Testis (tissue), 3 donors: ENCODE measurements around the gene EYA2. TPM values are rescaled to one million over a fixed set of nuclear protein-coding genes. Genes with fewer than 3 reads are reported as not detected.

Experiments
- DNase-seq: peaks from one replicate; pipeline ENCODE4 v3.0.0-alpha.2; 2019
- H3K27ac ChIP-seq, 2 donors: fragments of 200-600 bp; sonication (generic); one replicate each; pipeline ENCODE4 v1.5.1; 2019
- H3K27me3 ChIP-seq: fragments of 200-600 bp; sonication (generic); one replicate; pipeline ENCODE4 v1.5.1; 2019
- H3K36me3 ChIP-seq: fragments of 200-600 bp; sonication (generic); one replicate; pipeline ENCODE4 v1.5.1; 2017; ENCODE audit warnings: low read depth; ENCODE audit errors: missing control alignments
- H3K4me1 ChIP-seq: fragments of 200-600 bp; sonication (generic); one replicate; pipeline ENCODE4 v1.5.1; 2019
- H3K4me3 ChIP-seq, 2 donors: fragments of 200-600 bp; sonication (generic); one replicate each; pipeline ENCODE4 v1.5.1; 2017 to 2019
- H3K9me3 ChIP-seq: fragments of 200-600 bp; sonication (generic); one replicate; pipeline ENCODE4 v1.5.1; 2017
- POLR2A ChIP-seq: fragments of 450-650 bp; IDR thresholded peaks from one replicate; pipeline ENCODE4 v1.6.1; 2017; ENCODE audit warnings: antibody characterized with exemption, mild to moderate bottlenecking, moderate library complexity
- WGBS, 2 donors: methylation state at CpG; one replicate each; pipeline ENCODE4 v1.1.5; 2018; 5-methylcytosine and 5-hydroxymethylcytosine counted together
- intact Hi-C: fragments of 100-400 bp; cut with DNase I; formaldehyde crosslinking; loops from one replicate; pipeline ENCODE4 v1.15.1; 2023; ENCODE audit warnings: low total_unique reads
- polyA plus RNA-seq: library from polyadenylated mRNA; stranded (reverse); fragments of 350-450 nt; fragmentation: Illumina TruSeq; extraction: RNeasy Lipid Tissue Mini Kit (QIAGEN cat#74804); gene quantifications from one replicate; pipeline ENCODE4 v1.2.3, GENCODE V29; 2014; ENCODE audit warnings: low read depth, low replicate concordance; ENCODE audit not compliant: insufficient read depth
- total RNA-seq, 2 donors: library from RNA; depleted of rRNA; stranded (reverse); fragments of >200 nt; gene quantifications; one replicate each; pipeline ENCODE4 v1.2.3, GENCODE V29; 2016
- TF ChIP-seq, protein P1 (sequence below), 3 experiments: fragments of 450-650 bp in 2 of 3; fragments of 200-600 bp in 1 of 3; sonication (generic) in 1 of 3; IDR thresholded peaks; one replicate each; pipeline ENCODE4 v1.5.1; 2016 to 2019; ENCODE audit warnings: antibody characterized with exemption in 3 of 3, mild to moderate bottlenecking in 2 of 3, moderate library complexity in 1 of 3

EYA2 gene
- total and polyA plus RNA-seq, 3 donors from 2014 or later: 14.6 to 17.2 (median 16.2) TPM

DNA sequence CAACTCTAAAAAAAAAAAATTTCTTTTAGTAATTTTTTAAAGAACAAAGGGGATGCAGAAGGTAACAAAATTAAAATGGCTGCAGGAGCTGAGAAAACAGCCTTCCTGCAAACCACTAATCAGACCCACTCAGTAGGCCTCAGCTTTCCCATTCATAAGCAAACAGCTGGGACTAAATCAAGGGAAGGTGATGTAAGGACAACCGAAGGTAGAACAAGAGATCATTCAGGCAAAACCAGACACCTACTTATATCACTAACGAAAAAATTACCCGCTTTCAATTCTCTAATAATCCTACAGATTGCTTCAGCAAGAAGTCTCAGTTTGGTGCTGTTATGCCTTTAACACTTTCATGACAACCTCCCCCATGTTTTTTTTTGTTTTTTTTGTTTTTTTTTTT, 337.9 kb downstream of the EYA2 start:
- Histone ChIP-seq H3K27me3 (no peaks in the 10 kb centered on the region), H3K4me3 (no peak overlapping the region), H3K36me3 (no peaks in the 10 kb centered on the region), H3K4me1 (no peaks in the 10 kb centered on the region), H3K27ac (no peak overlapping the region), H3K9me3 (no peaks in the 10 kb centered on the region)
- TF ChIP-seq, protein P1, sequence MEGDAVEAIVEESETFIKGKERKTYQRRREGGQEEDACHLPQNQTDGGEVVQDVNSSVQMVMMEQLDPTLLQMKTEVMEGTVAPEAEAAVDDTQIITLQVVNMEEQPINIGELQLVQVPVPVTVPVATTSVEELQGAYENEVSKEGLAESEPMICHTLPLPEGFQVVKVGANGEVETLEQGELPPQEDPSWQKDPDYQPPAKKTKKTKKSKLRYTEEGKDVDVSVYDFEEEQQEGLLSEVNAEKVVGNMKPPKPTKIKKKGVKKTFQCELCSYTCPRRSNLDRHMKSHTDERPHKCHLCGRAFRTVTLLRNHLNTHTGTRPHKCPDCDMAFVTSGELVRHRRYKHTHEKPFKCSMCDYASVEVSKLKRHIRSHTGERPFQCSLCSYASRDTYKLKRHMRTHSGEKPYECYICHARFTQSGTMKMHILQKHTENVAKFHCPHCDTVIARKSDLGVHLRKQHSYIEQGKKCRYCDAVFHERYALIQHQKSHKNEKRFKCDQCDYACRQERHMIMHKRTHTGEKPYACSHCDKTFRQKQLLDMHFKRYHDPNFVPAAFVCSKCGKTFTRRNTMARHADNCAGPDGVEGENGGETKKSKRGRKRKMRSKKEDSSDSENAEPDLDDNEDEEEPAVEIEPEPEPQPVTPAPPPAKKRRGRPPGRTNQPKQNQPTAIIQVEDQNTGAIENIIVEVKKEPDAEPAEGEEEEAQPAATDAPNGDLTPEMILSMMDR (IDR thresholded peaks at IDR 0.05): no peak
- no peak for TF ChIP-seq POLR2A
- 81 to 89% methylated on average over 3 of the region's 3 CpGs for WGBS, 2 donors
- no peak for DNase-seq
- intact Hi-C loops: no loop called here

DNA sequence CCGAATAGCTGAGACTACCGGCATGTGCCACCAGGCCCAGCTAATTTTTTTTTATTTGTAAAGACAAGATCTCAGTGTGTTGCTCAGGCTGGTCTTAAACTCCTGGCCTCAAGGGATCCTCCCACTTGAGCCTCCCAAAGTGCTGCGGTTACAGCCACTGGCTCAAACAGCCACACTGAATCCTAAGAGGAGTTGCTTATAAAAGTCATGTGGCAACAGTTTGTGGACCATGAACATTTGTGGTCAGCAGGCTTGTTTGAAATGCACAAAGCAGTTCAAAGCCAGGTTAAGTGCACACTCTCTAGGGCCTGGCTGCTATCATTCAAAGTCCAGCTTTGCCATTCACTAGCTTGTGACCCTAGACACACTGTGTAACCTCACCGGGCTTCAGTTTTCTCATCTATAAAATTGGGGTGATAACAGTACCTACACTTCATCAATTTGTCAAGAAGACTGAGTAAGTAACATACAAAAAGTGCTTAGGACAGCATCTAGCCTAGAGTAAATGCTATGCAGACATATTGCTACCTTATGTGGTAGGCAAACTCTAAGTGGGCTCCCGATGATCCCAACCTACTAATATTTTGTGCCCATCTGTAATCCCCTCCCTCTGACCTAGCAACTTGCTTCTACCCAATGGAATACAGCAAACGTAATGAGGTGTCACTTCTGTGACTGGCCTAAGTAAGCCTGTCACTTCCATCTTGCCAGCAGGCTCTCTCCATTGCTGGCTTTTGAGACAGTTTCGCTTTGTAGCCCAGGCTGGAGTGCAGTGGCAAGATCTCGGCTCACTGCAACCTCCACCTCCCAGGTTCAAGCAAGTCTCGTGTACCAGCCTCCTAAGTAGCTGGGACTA, 338.9 kb downstream of the EYA2 start:
- WGBS, 2 donors: 91 to 94% methylated on average over 9 of the region's 9 CpGs
- no peaks in the 10 kb centered on the region for H3K36me3 ChIP-seq
- no peak overlapping the region for H3K4me3 ChIP-seq
- H3K9me3 ChIP-seq: no peaks in the 10 kb centered on the region
- intact Hi-C loops: no loop called here
- DNase-seq: no peak
- no peaks in the 10 kb centered on the region for H3K27me3 ChIP-seq
- no peak overlapping the region for H3K27ac ChIP-seq
- TF ChIP-seq, protein P1 (IDR thresholded peaks at IDR 0.05): no peak
- no peak for TF ChIP-seq POLR2A
- H3K4me1 ChIP-seq: peaks cover 6% of the 10 kb centered on the region

DNA sequence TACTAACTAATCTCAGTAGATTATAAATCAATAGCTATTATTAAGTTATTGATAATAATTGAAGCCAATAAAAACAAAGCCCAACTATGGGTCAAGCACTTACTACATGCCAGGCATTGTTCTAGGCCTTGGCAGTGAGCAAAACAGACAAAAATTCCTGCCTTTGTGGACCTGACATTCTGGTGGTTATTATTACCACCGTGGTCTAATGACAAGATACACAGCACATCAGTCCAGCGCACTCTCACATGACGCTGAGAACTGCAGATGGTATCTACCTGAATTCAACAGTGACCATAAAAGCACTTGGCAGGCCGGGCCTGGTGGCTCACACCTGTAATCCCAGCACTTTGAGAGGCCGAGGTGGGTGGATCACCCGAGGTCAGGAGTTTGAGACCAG, 340.5 kb downstream of the EYA2 start:
- Histone ChIP-seq H3K27ac (no peak overlapping the region), H3K9me3 (no peaks in the 10 kb centered on the region), H3K4me1 (peaks cover 6% of the 10 kb centered on the region), H3K4me3 (no peak overlapping the region), H3K27me3 (no peaks in the 10 kb centered on the region), H3K36me3 (no peaks in the 10 kb centered on the region)
- no peak for DNase-seq
- TF ChIP-seq, protein P1 (IDR thresholded peaks at IDR 0.05): no peak
- TF ChIP-seq POLR2A: no peak
- intact Hi-C loops: no loop called here
- WGBS, 2 donors: 93 to 96% methylated on average over 4 to 6 of the region's 6 CpGs

DNA sequence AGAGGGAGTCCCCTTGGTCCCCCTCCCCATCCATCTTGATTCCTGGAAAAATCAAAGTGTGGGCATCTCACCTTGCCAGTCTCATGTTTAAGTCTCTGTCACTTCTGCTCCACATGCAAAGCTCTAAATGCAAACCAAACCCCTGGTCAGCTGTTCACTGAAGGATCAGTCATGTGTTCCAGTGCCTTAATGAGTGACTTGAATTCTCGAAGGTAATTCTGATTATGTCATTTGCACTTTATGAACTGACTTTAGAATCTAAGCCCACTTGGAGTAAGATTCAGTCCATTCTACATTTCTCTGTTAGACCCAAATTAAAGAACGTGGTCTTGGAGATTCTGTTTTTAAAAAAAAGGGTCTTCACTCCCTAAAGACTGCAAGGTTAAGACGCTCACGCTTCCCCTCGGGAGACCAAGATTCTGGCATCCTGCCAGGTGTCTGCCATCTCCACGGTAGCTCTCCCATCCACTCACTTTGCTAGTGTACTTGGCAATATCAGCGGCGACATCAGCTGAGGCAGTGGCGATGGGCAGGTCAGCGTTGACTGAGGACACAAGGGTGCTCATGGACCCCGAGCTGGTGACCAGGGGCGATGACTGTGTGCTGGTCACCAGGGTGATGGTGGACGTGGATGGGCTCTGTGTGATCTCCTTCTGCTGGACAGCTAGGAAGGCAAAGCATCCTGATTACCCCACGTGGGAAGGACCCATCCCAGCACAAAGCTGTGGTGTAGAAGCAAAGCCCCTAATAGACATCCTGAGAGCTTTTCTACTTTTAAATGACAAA, 341.4 kb downstream of the EYA2 start:
- no peak for TF ChIP-seq POLR2A

DNA sequence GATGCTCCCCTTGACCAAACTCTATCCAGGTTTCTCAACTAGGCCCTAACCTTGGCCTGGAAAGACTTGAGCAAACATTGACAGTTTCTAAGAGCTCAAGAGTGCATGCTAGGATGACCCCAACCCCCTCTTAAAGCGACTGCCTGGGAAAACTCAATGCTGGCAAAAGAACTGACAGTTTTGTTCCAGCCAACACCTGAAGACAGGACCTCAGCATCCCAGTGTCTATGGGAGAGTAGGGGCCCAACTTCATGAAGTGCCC, 341.9 kb downstream of the EYA2 start:
- intact Hi-C loops: no loop called here
- H3K4me1 ChIP-seq: peaks cover 6% of the 10 kb centered on the region
- H3K4me3 ChIP-seq: no peak overlapping the region
- H3K9me3 ChIP-seq: no peaks in the 10 kb centered on the region
- H3K27ac ChIP-seq: no peak overlapping the region
- TF ChIP-seq POLR2A: no peak
- TF ChIP-seq, protein P1 (IDR thresholded peaks at IDR 0.05): no peak
- 87 to 90% methylated on average over 1 of the region's 1 CpG for WGBS, 2 donors
- DNase-seq: no peak
- H3K27me3 ChIP-seq: no peaks in the 10 kb centered on the region
- H3K36me3 ChIP-seq: no peaks in the 10 kb centered on the region

More for the DNA sequence above, 341.4 kb downstream of the EYA2 start:
- no peaks in the 10 kb centered on the region for H3K9me3 ChIP-seq
- no peaks in the 10 kb centered on the region for H3K27me3 ChIP-seq
- intact Hi-C loops: no loop called here
- DNase-seq: no peak
- no peak overlapping the region for H3K27ac ChIP-seq
- no peak overlapping the region for H3K4me3 ChIP-seq
- WGBS, 2 donors: 82 to 84% methylated on average over 14 of the region's 14 CpGs
- H3K4me1 ChIP-seq: peaks cover 6% of the 10 kb centered on the region
- no peaks in the 10 kb centered on the region for H3K36me3 ChIP-seq
